ENCODE measurements around the gene TTC33. TPM values are rescaled to one million over a fixed set of nuclear protein-coding genes. Genes with fewer than 3 reads are reported as not detected.

Gene TTC33
- total RNA-seq, 4 donors from 2014 or later: 18.8 to 123 (median 39.7) TPM

- intact Hi-C loops (cut with DNase I; ENCODE audit: low total_unique reads): no loop called here
- Histone ChIP-seq H3K36me3 (no peaks in the 10 kb centered on the region), H3K27me3 (no peaks in the 10 kb centered on the region), H3K9me3 (no peaks in the 10 kb centered on the region), H3K4me3 (no peak overlapping the region), H3K4me1 (no peaks in the 10 kb centered on the region), H3K27ac (no peak overlapping the region)
- TF ChIP-seq POLR2A (IDR thresholded peaks at IDR 0.05) (no peak), CTCF (IDR thresholded peaks at IDR 0.05) (no peak)
- no peak for DNase-seq
These were observed 237.3 kb downstream of the TTC33 start for GRCh38 chr5:40518485-40518917.

GRCh38 chr5:40515476-40515875 lies 240.3 kb downstream of the TTC33 start:
- Histone ChIP-seq H3K27me3 (no peaks in the 10 kb centered on the region), H3K4me3 (no peak overlapping the region), H3K9me3 (no peaks in the 10 kb centered on the region), H3K4me1 (no peaks in the 10 kb centered on the region), H3K36me3 (no peaks in the 10 kb centered on the region), H3K27ac (no peak overlapping the region)
- TF ChIP-seq POLR2A (IDR thresholded peaks at IDR 0.05): no peak
- no peak for TF ChIP-seq CTCF (IDR thresholded peaks at IDR 0.05)
- DNase-seq: no peak
- intact Hi-C loops (cut with DNase I; ENCODE audit: low total_unique reads): no loop called here

GRCh38 chr5:40514976-40515375 lies 240.8 kb downstream of the TTC33 start:
- DNase-seq: no peak
- TF ChIP-seq CTCF (IDR thresholded peaks at IDR 0.05) (no peak), POLR2A (IDR thresholded peaks at IDR 0.05) (no peak)
- H3K4me3 ChIP-seq: no peak overlapping the region
- no peaks in the 10 kb centered on the region for H3K36me3 ChIP-seq
- H3K27me3 ChIP-seq: no peaks in the 10 kb centered on the region
- intact Hi-C loops (cut with DNase I; ENCODE audit: low total_unique reads): no loop called here
- H3K27ac ChIP-seq: no peak overlapping the region
- H3K4me1 ChIP-seq: no peaks in the 10 kb centered on the region
- no peaks in the 10 kb centered on the region for H3K9me3 ChIP-seq

GRCh38 chr5:40511801-40512200 lies 244.0 kb downstream of the TTC33 start:
- no peak overlapping the region for H3K4me3 ChIP-seq
- H3K4me1 ChIP-seq: no peaks in the 10 kb centered on the region
- no peaks in the 10 kb centered on the region for H3K27me3 ChIP-seq
- TF ChIP-seq POLR2A (IDR thresholded peaks at IDR 0.05): no peak
- no peak for TF ChIP-seq CTCF (IDR thresholded peaks at IDR 0.05)
- intact Hi-C loops (cut with DNase I; ENCODE audit: low total_unique reads): no loop called here
- no peak overlapping the region for H3K27ac ChIP-seq
- H3K36me3 ChIP-seq: no peaks in the 10 kb centered on the region
- no peaks in the 10 kb centered on the region for H3K9me3 ChIP-seq
- DNase-seq: no peak

GRCh38 chr5:40507095-40507494 lies 248.7 kb downstream of the TTC33 start:
- H3K27me3 ChIP-seq: no peaks in the 10 kb centered on the region
- no peak overlapping the region for H3K27ac ChIP-seq
- no peak overlapping the region for H3K4me3 ChIP-seq
- intact Hi-C loops (cut with DNase I; ENCODE audit: low total_unique reads): no loop called here
- DNase-seq: no peak
- no peaks in the 10 kb centered on the region for H3K36me3 ChIP-seq
- no peaks in the 10 kb centered on the region for H3K9me3 ChIP-seq
- TF ChIP-seq POLR2A (IDR thresholded peaks at IDR 0.05): no peak
- TF ChIP-seq CTCF (IDR thresholded peaks at IDR 0.05): no peak
- no peaks in the 10 kb centered on the region for H3K4me1 ChIP-seq
